ENCODE data around the gene MYO7A. TPM values are rescaled to one million over a fixed set of nuclear protein-coding genes. Genes with fewer than 3 reads are reported as not detected.

MYO7A gene
- total RNA-seq, 2 experiments from 2014 or later: 0.07 to 0.15 TPM

GRCh38 chr11:77173494-77173893, 45.4 kb downstream of the MYO7A start:
- H3K4me1 Mint-ChIP-seq: no peaks in the 10 kb centered on the region
- H3K27ac Mint-ChIP-seq: no peak overlapping the region
- no peak overlapping the region for H3K4me3 Mint-ChIP-seq
- no peaks in the 10 kb centered on the region for H3K27me3 Mint-ChIP-seq
- CTCF ChIA-PET: no interaction called here
- H3K36me3 Mint-ChIP-seq (ENCODE audit: low read depth): no peaks in the 10 kb centered on the region
- POLR2A ChIA-PET: no interaction called here
- no peak for DNase-seq
- no peaks in the 10 kb centered on the region for H3K9me3 Mint-ChIP-seq

DNA sequence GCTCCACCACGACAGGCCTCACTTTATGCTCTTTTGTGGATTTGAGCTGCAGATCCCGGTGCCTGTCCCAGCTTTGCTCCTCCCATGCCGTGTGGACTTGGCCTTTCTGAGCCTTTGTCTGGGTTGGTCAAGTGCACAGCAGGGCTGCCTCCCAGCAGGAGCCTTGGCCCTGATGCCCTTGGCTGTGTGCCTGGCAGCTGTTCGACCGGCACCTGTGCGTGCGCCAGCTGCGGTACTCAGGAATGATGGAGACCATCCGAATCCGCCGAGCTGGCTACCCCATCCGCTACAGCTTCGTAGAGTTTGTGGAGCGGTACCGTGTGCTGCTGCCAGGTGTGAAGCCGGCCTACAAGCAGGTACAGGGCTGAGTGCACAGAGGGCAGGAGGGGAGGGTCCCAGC, 46.5 kb downstream of the MYO7A start:
- no peaks in the 10 kb centered on the region for H3K9me3 Mint-ChIP-seq
- CTCF ChIA-PET: interaction anchor here (1.2 kb wide), 1 partner anchor 47 kb away, joined by 3 read pairs; no protein-coding TSS in a partner anchor

DNA sequence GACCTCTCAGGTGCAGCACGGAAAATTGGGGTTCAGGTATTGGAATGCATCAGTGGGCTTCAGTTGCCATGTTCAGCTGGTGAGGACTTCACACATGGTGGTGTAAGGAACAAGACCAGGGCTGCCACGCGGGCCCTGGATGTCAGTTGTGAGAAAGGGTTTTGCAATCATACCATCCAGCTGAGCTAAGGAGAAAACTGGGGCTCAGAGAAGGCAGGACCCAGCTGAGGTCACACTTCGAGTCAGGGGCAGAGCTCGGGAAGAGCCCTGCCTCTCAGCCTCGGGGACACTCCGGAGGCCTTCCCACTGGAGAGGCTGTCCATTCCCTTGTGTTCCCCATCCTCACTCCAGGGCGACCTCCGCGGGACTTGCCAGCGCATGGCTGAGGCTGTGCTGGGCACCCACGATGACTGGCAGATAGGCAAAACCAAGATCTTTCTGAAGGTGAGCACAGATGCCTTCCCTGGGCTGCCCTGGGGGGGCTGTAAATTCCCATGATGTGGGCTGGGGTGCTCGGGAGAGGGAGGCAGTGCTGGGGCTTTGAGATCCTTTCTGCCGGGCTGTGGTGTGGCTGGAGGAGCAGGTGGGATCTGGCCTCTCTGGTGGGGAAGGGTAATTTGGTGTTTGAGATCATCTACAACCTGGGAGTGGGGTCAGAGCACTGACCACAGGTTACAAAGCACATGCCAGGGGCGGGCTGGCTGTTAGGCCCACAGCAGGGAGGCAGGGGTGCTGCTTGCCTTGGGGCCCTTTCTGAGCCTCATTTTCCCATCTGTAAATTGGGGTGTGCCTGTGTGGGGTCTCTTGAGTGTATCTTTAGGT, 47.2 kb downstream of the MYO7A start:
- no peak for DNase-seq
- no peaks in the 10 kb centered on the region for H3K36me3 Mint-ChIP-seq (ENCODE audit: low read depth)
- no peak overlapping the region for H3K4me3 Mint-ChIP-seq
- ChIA-PET POLR2A (no interaction called here), CTCF (interaction anchor here (0.9 to 1.2 kb wide), 3 partner anchors 12 to 48 kb away, joined by 3 read pairs; no protein-coding TSS in a partner anchor)
- H3K4me1 Mint-ChIP-seq: no peaks in the 10 kb centered on the region
- H3K27ac Mint-ChIP-seq: no peak overlapping the region
- H3K27me3 Mint-ChIP-seq: no peaks in the 10 kb centered on the region
- H3K9me3 Mint-ChIP-seq: no peaks in the 10 kb centered on the region

More for the DNA sequence above, 46.5 kb downstream of the MYO7A start:
- Mint-ChIP-seq H3K36me3 (ENCODE audit: low read depth) (no peaks in the 10 kb centered on the region), H3K4me1 (no peaks in the 10 kb centered on the region), H3K27ac (no peak overlapping the region), H3K27me3 (no peaks in the 10 kb centered on the region), H3K4me3 (no peak overlapping the region)
- POLR2A ChIA-PET: no interaction called here
- no peak for DNase-seq

DNA sequence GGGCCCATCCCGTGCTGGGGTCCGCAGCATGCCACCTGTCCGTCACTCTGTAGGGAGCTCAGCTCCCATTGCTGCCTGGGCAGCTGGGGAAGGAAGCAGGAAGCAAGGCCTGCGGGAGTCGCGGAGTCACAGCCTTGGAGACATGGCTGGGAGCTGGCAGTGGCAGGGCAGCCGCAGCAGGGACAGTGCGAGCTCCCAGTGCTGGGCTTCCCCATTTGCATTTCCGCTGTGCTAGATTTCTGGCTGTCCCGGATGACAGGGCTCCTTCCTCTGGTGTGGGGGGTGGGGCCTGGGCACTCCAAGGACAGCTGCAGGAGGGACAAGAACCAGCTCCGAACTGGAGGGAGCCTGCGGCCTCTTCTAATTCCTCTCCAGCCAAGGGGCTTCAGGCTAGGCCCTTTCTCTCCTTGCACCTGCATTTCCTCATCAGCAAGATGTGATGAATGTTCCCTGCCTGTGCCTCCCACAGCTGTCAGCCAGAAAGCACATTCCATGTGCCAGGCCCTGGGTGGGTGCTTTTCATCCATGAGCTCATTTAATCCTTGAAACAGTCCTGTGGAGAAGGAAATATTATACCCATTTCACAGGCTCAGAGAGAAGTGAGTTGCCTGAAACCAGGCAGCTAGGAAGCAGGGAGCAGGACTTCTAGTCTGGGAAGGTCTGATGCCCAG, 48.0 kb downstream of the MYO7A start:
- H3K9me3 Mint-ChIP-seq: no peaks in the 10 kb centered on the region
- H3K27me3 Mint-ChIP-seq: no peaks in the 10 kb centered on the region
- CTCF ChIA-PET: interaction anchor here (0.9 to 1.2 kb wide), 3 partner anchors 11 to 49 kb away, joined by 3 to 4 read pairs (median 3); no protein-coding TSS in a partner anchor
- H3K4me3 Mint-ChIP-seq: no peak overlapping the region
- no peak overlapping the region for H3K27ac Mint-ChIP-seq
- POLR2A ChIA-PET: no interaction called here
- no peaks in the 10 kb centered on the region for H3K4me1 Mint-ChIP-seq
- DNase-seq: no peak
- H3K36me3 Mint-ChIP-seq (ENCODE audit: low read depth): no peaks in the 10 kb centered on the region

DNA sequence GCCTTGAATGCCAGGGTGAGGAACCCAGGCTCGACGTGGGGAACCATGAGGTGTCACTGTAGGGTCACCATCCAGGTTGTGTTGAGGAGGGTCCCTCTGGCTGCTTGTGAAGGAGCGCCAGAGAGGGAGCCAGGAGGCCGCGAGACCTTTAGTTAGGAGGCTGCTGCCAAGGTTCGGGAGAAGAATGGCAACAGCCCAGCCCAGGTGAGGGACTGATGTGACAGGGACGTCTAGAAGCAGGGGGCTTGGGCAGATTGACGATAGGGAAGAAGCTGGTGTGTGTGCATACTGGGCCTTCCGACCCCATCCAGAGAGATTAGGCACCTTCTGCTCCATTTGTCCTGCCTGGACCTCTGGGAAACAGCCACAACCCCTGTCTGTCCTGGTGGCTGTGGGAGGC, 49.0 kb downstream of the MYO7A start:
- ChIA-PET POLR2A (no interaction called here), CTCF (interaction anchor here (1.2 kb wide), 1 partner anchor 43 kb away, joined by 4 read pairs; no protein-coding TSS in a partner anchor)
- DNase-seq: no peak
- Mint-ChIP-seq H3K4me3 (no peak overlapping the region), H3K36me3 (ENCODE audit: low read depth) (no peaks in the 10 kb centered on the region), H3K9me3 (no peaks in the 10 kb centered on the region), H3K27ac (no peak overlapping the region), H3K4me1 (no peaks in the 10 kb centered on the region), H3K27me3 (no peaks in the 10 kb centered on the region)

DNA sequence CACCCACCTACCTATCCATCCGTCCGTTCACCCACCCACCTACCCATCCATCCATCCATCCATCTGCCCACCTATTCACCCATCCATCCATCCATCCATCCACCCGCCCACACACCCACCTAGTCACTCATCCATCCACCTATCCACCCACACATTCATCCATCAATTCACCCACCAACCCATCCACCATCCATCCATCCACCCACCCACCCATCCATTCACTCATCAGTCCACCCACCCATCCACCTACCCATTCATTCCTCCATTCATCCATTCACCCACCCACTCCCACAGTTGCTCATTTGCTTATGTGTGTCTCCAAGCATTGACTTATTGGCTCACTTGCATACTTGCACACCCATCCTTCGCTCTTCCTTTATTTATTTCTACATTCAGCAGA, 50.1 kb downstream of the MYO7A start:
- DNase-seq: no peak
- H3K27ac Mint-ChIP-seq: no peak overlapping the region
- H3K36me3 Mint-ChIP-seq (ENCODE audit: low read depth): no peaks in the 10 kb centered on the region
- no peak overlapping the region for H3K4me3 Mint-ChIP-seq
- H3K9me3 Mint-ChIP-seq: no peaks in the 10 kb centered on the region
- POLR2A ChIA-PET: no interaction called here
- H3K4me1 Mint-ChIP-seq: no peaks in the 10 kb centered on the region
- CTCF ChIA-PET: interaction anchor here (1.4 kb wide), 1 partner anchor 10 kb away, joined by 3 read pairs; no protein-coding TSS in a partner anchor
- no peaks in the 10 kb centered on the region for H3K27me3 Mint-ChIP-seq

DNA sequence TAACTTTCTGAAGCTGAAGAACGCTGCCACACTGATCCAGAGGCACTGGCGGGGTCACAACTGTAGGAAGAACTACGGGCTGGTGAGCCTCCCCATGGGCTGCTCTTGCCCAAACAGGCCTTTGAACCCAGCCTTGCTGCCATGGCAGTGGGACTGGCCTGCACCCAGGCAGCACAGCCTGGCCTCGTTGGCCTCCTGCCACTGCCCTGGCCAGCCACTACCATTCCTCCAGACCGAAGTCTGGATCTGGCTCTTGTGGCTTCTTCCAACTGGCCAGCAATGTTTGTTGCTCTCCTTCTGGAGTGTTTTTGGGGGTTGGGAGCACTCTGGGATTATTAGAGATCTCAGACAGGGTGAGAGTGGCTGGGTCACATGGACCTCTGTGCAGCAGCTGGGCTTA, 51.0 kb downstream of the MYO7A start:
- no peaks in the 10 kb centered on the region for H3K4me1 Mint-ChIP-seq
- H3K27me3 Mint-ChIP-seq: no peaks in the 10 kb centered on the region
- no peak for DNase-seq
- no peak overlapping the region for H3K4me3 Mint-ChIP-seq
- ChIA-PET POLR2A (no interaction called here), CTCF (interaction anchor here (1.2 to 1.4 kb wide), 2 partner anchors 11 to 52 kb away, joined by 3 read pairs; no protein-coding TSS in a partner anchor)
- no peaks in the 10 kb centered on the region for H3K36me3 Mint-ChIP-seq (ENCODE audit: low read depth)
- no peaks in the 10 kb centered on the region for H3K9me3 Mint-ChIP-seq
- no peak overlapping the region for H3K27ac Mint-ChIP-seq

- DNase-seq: no peak
- H3K27me3 Mint-ChIP-seq: no peaks in the 10 kb centered on the region
- H3K9me3 Mint-ChIP-seq: no peaks in the 10 kb centered on the region
- POLR2A ChIA-PET: no interaction called here
- H3K4me1 Mint-ChIP-seq: no peaks in the 10 kb centered on the region
- no peaks in the 10 kb centered on the region for H3K36me3 Mint-ChIP-seq (ENCODE audit: low read depth)
- no peak overlapping the region for H3K4me3 Mint-ChIP-seq
- CTCF ChIA-PET: interaction anchor here (1.2 kb wide), 1 partner anchor 53 kb away, joined by 3 read pairs; no protein-coding TSS in a partner anchor
- H3K27ac Mint-ChIP-seq: no peak overlapping the region
Measured at GRCh38 chr11:77179681-77180080, 51.6 kb downstream of the MYO7A start.

DNA sequence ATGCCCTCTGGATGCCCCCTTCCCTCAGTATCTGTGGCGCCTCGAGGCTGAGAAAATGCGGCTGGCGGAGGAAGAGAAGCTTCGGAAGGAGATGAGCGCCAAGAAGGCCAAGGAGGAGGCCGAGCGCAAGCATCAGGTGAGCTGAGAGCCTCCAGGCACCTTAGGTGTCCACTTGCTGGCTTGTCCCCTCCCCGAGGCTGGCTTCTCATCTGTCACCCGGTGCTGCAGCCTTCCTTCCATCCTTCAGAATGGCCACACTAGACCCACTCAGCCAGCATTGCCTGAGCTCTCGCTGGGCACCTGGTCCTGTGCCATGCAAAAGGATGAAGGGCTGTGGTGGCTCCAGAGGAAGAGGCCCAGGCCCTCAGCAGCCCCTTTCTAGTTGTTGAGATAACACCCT, 52.3 kb downstream of the MYO7A start:
- Mint-ChIP-seq H3K27me3 (peaks cover 1% of the 10 kb centered on the region), H3K27ac (no peak overlapping the region), H3K36me3 (ENCODE audit: low read depth) (no peaks in the 10 kb centered on the region), H3K4me1 (no peaks in the 10 kb centered on the region), H3K4me3 (no peak overlapping the region), H3K9me3 (no peaks in the 10 kb centered on the region)
- DNase-seq: no peak
- CTCF ChIA-PET: no interaction called here
- POLR2A ChIA-PET: no interaction called here

- no peaks in the 10 kb centered on the region for H3K9me3 Mint-ChIP-seq
- no peak overlapping the region for H3K4me3 Mint-ChIP-seq
- no peaks in the 10 kb centered on the region for H3K36me3 Mint-ChIP-seq (ENCODE audit: low read depth)
- no peak for DNase-seq
- CTCF ChIA-PET: no interaction called here
- POLR2A ChIA-PET: no interaction called here
- H3K27me3 Mint-ChIP-seq: peaks cover 4% of the 10 kb centered on the region
- H3K27ac Mint-ChIP-seq: no peak overlapping the region
- H3K4me1 Mint-ChIP-seq: no peaks in the 10 kb centered on the region
Measured at GRCh38 chr11:77181226-77181625, 53.2 kb downstream of the MYO7A start.

- no peak overlapping the region for H3K4me3 Mint-ChIP-seq
- H3K36me3 Mint-ChIP-seq (ENCODE audit: low read depth): no peaks in the 10 kb centered on the region
- ChIA-PET CTCF (interaction anchor here (1.6 kb wide), 1 partner anchor 55 kb away, joined by 6 read pairs; no protein-coding TSS in a partner anchor), POLR2A (no interaction called here)
- H3K9me3 Mint-ChIP-seq: no peaks in the 10 kb centered on the region
- DNase-seq: no peak
- H3K27ac Mint-ChIP-seq: no peak overlapping the region
- no peaks in the 10 kb centered on the region for H3K4me1 Mint-ChIP-seq
- H3K27me3 Mint-ChIP-seq: peaks cover 4% of the 10 kb centered on the region
Measured at GRCh38 chr11:77181799-77182541, 53.9 kb downstream of the MYO7A start.

DNA sequence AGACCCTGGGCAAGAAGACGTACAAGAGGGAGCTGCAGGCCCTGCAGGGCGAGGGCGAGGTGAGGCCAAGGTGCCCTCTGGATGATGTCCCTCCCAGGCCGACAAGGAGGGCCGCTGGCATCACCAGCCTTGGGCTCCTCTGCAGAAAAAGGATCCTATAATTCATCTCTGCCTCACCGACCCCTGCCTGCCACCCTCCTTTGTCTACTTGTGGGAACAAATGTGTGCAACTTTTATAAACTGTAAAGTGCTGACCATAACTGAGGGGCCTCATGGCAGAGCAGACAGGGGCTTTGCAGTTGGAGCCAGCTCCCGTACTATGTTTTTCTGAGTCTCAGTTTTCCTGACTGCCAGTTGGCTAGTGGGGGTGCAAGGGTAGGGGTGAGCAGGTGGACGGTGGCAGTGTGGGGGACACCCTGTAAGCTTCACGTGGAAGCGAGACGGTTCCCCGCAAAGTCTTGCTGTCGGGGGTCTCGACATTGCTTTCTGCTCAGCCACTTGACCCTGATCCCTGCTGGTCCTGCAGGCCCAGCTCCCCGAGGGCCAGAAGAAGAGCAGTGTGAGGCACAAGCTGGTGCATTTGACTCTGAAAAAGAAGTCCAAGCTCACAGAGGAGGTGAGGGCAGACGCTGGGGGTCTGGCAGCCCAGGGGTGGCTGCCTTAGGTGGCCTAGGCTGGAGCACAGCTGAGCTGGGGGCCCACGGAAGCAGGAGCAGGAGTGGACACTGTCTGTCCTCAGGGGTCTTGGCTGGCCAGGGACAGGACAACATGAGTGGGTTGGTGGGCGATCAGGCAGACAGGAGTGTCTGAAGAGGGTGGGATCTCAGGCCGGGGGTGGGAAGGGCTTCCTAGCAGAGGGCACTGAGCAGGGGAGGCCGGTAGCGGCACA, 54.7 kb downstream of the MYO7A start:
- Mint-ChIP-seq H3K4me3 (no peak overlapping the region), H3K27ac (no peak overlapping the region), H3K9me3 (no peaks in the 10 kb centered on the region), H3K27me3 (peaks cover 4% of the 10 kb centered on the region), H3K36me3 (ENCODE audit: low read depth) (no peaks in the 10 kb centered on the region), H3K4me1 (no peaks in the 10 kb centered on the region)
- no peak for DNase-seq
- POLR2A ChIA-PET: no interaction called here
- CTCF ChIA-PET: interaction anchor here (0.6 to 1.6 kb wide), 4 partner anchors 26 to 522 kb away, joined by 3 to 6 read pairs (median 3); no protein-coding TSS in a partner anchor

Measured in activated CD4-positive, alpha-beta T cell treated with anti-CD3 and anti-CD28 coated beads, Interleukin-2, amount 10 ng/mL, durations not matched to agents 7 days and 5 days (primary cell).